NCI-H226 (cell line): Measurements from ENCODE around the gene PRKAG1.

ENCODE experiments used
- DNase-seq: peaks from one replicate; pipeline ENCODE4 v3.0.0-alpha.2; 2015

PRKAG1 gene

DNA sequence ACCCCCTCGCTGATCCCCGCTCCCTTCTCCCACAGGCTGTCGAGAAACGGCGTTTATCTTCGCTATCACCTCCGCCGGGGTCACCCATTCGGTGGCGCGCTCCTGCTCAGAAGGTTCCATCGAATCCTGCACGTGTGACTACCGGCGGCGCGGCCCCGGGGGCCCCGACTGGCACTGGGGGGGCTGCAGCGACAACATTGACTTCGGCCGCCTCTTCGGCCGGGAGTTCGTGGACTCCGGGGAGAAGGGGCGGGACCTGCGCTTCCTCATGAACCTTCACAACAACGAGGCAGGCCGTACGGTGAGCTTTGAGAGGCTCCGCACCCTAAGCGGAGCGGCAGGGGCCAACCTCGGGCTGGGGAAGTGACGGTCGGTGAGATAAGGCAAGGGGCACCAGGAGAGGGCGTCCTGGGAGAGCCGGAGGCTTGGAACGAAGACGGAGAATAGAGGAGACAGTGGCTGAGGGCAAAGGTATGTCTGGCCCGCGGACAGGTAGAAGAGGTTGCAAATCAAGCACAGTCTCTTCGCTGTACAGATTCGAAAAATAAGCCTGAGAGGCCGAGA is 38.1 kb downstream of the PRKAG1 start:
- no peak for DNase-seq

DNA sequence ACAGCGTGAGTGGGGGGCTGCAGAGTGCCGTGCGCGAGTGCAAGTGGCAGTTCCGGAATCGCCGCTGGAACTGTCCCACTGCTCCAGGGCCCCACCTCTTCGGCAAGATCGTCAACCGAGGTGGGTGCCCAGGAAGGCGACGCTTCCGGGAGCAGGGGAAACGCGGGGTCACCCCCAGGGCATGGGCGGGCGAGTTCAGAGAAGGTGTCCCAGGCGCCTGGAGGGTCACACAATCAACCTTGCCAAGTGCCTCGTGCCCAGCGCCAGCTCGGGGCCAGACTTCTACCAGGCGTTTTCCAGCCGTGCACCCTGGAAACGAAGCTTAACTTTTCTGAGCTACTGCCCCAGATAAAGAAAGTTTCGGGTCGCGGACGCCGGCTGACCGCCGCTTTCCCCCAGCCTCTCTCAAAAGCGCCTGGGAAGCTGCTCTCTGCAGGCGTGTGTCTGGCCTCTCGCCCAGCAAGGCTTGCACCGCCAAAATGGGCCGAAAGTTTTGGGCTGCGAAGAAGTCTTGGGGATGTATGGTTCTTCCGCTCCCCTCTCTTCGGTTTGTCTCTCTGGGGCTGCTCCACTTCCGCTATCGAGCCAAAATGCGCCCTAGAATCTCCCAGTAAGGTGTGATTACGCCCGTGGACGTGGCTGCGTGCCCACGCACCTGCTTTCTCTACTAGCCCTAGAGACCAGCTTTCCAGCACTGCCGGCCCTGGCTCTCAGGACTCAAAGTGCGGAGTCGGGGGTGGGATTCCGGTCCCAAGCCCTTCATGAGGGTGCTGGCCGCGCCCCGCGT is 38.8 kb downstream of the PRKAG1 start:
- no peak for DNase-seq

- DNase-seq, result no peak
Observed at GRCh38 chr12:48978741-48979601, 39.6 kb downstream of the PRKAG1 start.

- DNase-seq, result no peak
Observed at GRCh38 chr12:48978291-48978740, 40.3 kb downstream of the PRKAG1 start, which contains the start of gene WNT1. Gene WNT1, plus strand, starts transcription at chr12:48978322. Its CDS starts 329 bp downstream, at chr12:48978651.

DNA sequence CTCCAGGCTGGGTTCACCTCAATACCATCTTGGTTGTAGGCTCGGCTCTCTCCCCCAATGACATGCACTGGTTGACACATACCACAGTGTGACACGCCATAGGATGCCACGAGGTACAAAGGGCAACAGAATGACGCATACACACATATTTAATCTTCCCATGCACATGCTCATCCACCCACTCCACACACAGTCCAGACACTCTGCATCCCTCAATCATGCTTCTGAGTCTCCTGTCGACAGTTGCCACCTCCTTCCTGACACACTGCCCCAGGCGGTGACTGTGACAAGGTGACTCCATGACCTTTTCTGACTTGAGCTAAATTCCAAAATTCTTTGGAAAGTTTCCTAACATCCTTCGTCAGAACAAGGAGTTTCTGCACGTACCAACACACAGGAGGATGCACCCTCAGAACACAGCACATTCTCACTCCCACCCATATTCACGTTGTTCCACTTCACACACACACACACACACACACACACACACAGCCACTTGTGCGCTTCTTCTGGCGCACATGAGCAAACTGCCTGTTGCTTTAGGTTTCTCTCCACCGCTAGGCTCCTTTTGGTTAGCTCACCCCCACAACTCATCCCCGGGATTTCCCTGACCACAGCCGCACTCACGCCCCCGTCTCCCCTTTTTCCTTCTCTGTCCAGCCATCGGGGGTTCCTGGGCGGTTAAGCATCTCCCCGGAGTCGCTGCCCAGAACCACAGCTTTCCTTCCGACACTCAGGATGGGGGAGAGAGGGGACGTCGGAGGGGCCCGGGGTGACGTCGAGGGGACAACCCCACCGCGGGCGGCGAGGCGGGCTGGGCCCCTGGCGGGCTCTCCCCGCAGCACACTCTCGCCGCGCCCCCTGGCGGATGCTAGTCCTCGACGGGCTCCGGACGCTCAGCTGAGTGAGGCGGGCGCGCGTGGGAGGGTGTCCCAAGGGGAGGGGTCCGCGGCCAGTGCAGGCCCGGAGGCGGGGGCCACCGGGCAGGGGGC is 41.0 kb downstream of the PRKAG1 start:
- no peak for DNase-seq

GRCh38 chr12:48973941-48974673 is 44.5 kb downstream of the PRKAG1 start:
- DNase-seq, result no peak

GRCh38 chr12:48973531-48973930 is 45.0 kb downstream of the PRKAG1 start:
- no peak for DNase-seq

- no peak for DNase-seq
Observed at GRCh38 chr12:48972952-48973483, 45.6 kb downstream of the PRKAG1 start.

GRCh38 chr12:48972213-48972951 is 46.2 kb downstream of the PRKAG1 start:
- DNase-seq, result no peak

GRCh38 chr12:48970702-48971334 is 47.8 kb downstream of the PRKAG1 start:
- no peak for DNase-seq

DNA sequence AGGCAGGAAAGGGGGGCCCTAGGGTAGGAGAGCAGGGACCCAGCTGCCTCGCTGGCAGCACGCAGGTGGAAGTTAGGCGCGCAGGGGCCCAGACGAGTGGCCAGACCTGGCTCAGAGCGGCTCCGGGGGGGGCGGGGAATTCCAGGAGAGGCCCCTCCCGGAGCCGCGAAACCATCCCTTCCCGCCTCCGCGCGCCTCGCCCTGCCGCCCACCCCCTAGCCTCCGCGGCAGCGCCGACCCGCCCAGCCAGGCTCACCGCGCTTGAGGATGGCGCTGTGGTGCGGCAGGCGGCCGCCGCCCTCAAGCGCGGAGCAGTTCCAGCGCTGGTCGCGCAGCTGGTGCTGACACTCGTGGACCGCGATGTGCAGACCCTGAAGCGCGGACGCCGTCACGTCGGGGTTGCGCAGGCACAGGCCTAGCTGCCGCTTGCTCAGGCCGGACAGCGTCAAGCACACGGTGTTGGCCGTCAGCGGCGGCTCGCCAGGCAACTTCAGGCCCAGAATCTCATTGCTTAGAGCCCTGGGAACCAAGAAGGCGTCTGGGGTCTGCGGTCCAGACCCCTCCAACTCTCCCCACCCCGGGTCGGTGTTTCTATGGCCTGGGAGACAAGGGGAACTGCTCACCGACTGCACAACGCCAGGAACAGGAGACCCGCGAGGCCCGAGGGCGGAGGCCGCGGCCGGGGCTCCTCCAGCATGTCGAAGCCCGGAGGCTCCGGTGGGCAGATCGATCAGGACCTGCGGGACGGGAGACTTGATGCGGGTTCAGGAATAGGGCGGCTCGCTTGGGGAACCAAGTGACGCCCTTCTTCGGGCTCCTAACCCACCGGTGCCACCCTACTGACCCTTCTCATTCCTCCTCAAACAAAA is 48.5 kb downstream of the PRKAG1 start:
- no peak for DNase-seq

- DNase-seq, result no peak
Observed at GRCh38 chr12:48969160-48969771, 49.3 kb downstream of the PRKAG1 start.

- no peak for DNase-seq
Observed at GRCh38 chr12:48968467-48968866, 50.1 kb downstream of the PRKAG1 start.

GRCh38 chr12:48967991-48968390 is 50.6 kb downstream of the PRKAG1 start:
- no peak for DNase-seq

DNA sequence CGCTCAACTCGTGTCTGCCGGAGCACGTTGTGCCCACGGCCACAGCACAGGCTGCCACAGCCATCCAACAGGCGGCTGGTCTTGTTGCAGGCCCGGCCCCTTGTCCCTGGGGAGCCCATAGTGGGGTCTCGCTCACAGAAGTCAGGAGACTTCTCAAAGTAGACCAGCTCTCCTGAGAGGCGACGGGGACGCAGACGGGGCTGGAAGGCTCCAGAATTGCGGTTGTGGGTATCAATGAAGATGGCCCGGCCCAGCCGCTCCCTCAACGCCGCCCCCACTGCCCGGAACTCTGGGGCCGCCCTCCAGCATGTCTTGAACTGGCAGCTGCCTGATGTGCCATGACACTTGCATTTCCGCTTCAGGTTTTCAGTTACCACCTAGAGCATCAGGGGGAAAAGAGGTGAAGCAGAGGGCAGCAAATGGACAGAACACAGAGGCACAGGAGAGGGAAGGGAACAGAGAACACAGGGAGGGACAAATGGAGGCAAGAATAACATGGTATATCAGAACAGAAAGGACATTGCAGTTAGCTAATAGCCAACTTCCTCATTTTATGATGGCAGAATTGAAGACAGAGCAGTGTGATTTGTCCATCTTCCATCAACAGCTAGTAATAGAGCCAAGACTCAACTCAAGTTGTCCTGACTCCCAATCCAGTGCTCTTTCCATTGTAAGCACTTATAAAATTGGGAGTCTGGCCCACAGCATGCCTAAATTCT is 52.2 kb downstream of the PRKAG1 start:
- DNase-seq, result no peak

DNA sequence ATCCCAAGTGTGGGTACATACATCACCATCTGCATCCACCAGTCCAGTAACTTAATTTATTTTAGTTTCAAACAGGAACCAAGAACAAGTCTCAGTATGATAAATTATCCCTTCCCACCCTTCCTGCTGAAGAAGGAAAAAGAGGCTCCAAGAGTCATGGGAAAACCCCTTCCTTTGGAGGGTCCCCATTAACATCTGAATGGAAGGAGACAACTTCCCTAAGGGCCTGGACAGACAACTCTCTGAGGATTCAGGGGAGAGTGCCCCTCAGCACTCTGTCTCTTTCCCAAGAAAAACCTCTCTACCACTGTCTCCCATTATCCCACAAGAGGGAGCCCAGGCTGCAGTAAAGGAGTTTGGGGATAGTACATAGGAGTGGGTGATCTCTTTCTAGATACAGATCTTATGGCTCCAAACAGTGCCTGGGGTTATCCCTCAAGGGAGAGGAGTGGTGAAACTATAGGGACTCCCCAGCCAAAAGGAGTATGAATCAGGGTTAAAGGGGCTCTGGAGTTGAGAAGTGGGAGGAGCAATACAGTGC is 53.2 kb downstream of the PRKAG1 start:
- no peak for DNase-seq

GRCh38 chr12:48961801-48962200 is 56.8 kb downstream of the PRKAG1 start:
- DNase-seq, result no peak

- DNase-seq, result no peak
Observed at GRCh38 chr12:48961331-48961730, 57.2 kb downstream of the PRKAG1 start.
